Neural progenitor cell (in vitro differentiated cells): ENCODE data around the gene ERLEC1.

Experiments
- EZH2 ChIP-seq: fragments of 200-600 bp; sonication (generic); IDR thresholded peaks from 2 replicates; pipeline ENCODE4 v1.6.1; 2017; ENCODE audit warnings: antibody characterized with exemption, mild to moderate bottlenecking, moderate library complexity
- TF ChIP-seq, protein P1 (sequence below): fragments of 200-600 bp; sonication (generic); IDR thresholded peaks from 2 replicates; pipeline ENCODE4 v1.5.1; 2017; ENCODE audit warnings: antibody characterized with exemption, mild to moderate bottlenecking

DNA sequence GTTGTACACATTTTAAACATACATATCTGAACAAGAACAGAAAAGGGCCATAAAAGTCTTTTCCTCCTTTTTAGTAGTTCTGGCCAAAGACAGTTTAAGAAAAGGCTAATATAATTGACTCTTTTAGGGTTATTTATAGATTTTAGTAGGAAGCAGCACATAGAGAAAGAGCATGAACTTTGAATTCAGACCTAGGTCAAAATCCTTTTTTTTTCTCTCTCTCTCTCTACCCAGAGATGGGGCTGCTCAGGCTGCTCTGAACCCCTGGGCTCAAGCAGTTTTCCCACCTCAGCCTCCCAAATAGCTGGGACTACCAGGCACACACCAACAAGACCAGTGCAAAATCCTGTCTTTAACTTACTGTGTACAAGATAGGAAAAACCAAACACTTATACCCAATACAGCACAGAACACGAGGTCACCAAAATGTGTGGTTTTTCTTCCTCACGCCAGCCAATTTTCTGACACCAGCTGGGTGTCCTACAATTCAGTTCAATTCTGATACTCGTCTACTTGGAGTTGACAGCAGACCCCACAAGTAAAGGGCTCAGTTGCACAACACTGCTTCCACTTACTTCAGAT, 32.1 kb downstream of the ERLEC1 start:
- TF ChIP-seq, protein P1, sequence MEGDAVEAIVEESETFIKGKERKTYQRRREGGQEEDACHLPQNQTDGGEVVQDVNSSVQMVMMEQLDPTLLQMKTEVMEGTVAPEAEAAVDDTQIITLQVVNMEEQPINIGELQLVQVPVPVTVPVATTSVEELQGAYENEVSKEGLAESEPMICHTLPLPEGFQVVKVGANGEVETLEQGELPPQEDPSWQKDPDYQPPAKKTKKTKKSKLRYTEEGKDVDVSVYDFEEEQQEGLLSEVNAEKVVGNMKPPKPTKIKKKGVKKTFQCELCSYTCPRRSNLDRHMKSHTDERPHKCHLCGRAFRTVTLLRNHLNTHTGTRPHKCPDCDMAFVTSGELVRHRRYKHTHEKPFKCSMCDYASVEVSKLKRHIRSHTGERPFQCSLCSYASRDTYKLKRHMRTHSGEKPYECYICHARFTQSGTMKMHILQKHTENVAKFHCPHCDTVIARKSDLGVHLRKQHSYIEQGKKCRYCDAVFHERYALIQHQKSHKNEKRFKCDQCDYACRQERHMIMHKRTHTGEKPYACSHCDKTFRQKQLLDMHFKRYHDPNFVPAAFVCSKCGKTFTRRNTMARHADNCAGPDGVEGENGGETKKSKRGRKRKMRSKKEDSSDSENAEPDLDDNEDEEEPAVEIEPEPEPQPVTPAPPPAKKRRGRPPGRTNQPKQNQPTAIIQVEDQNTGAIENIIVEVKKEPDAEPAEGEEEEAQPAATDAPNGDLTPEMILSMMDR, result no peak
- TF ChIP-seq EZH2, result no peak
